GM21619 (cell line): ENCODE measurements around the gene CEACAM5.

Experiments used
- ATAC-seq: cut with Tn5 transposase; IDR thresholded peaks from one replicate; pipeline ENCODE4 v1.9.1; 2021; ENCODE audit not compliant: unreplicated experiment

CEACAM5 gene

GRCh38 chr19:41708481-41708880 is at the start of gene CEACAM5:
TSS of gene CEACAM5 (plus strand) at chr19:41708626. CDS start at chr19:41708732, 106 bp downstream.
- no peak for ATAC-seq

DNA sequence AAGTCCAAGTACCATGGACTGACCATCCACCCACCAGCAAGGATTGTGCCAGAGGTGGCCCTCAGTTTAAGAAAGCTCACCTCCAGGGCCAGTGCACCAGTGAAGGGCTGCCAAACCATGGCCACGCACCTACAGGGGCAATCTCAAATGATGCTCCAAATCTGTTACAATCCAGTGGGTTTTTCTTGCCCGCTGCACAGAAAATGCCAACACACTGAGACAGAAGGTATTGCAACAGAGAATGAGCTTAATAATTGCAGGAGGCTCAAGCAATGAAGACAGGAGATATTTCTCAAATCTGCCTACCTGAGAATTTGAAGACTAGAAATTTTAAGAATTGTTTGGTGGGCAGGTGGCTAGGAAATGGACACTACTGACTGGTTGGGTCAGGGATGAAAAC is 42.4 kb upstream of the CEACAM5 start:
- ATAC-seq: no peak

DNA sequence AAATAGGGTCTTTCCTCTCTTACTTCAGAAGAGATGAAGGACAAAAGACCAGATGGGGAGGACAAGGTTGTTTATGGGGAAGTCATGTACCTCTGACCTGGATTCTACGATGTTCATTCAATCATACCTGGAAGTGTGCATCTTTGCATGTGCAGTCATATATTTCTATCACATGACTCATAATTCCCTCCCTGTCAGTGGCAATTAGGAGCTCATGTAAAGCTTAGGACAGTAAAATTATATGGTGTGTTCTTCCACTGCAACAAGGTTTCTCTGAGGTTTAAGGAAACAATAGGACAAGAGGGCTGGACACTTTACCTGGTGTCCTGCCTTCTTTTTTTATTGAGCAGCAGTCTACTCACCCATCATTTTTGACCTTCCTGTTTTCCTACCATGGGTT is 40.1 kb upstream of the CEACAM5 start:
- ATAC-seq: no peak

DNA sequence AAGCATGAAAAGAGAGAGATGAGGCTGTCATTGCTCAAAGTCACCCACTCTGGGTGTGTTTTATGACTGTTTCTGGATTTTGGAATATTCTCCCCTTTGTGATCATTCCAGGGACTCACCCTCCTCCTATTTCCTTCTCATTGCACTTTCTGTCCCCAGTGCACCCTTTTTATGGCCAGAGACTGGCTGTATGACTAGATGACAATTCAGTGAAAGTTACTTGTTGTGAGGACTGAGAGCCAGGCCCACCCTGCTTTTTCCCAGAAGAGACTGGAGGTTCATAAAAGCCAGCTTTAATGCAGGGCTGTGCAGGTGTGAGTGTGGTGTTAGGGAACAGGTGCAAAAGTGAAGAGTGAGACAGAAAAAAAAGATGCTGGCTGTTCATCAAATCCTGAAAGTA is 37.7 kb upstream of the CEACAM5 start:
- no peak for ATAC-seq

DNA sequence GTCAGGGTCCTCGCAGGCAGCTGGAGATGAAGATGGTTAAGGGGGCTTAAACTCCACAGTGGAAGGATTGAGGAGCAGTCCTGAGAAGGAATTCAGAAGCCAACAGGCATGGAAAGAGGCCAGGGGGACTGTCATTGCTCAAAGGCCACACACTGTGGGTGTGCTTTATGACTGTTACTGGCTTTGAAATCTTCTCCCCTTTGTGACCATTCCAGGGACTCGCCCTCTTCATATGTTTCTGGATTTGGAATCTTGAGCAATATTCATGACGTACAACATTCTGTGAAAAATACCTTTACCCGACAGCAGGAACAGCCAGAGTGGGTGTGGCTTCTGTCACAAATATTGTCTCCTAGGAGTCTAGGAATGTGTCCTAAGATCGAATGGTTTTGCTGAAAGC is 36.9 kb upstream of the CEACAM5 start:
- ATAC-seq: no peak

GRCh38 chr19:41682437-41682836 is 26.0 kb upstream of the CEACAM5 start:
- no peak for ATAC-seq

- no peak for ATAC-seq
These were observed 21.0 kb upstream of the CEACAM5 start for GRCh38 chr19:41687419-41687818.

GRCh38 chr19:41688098-41688497 is 20.3 kb upstream of the CEACAM5 start, which contains the start of gene CEACAM7:
TSS of gene CEACAM7 (minus strand) at chr19:41688270. CDS start at chr19:41688165, 105 bp downstream.
- ATAC-seq: no peak

- no peak for ATAC-seq
These were observed 19.7 kb upstream of the CEACAM5 start for GRCh38 chr19:41688687-41689086.

GRCh38 chr19:41689993-41690800 is 18.2 kb upstream of the CEACAM5 start:
- no peak for ATAC-seq

GRCh38 chr19:41690801-41691065 is 17.7 kb upstream of the CEACAM5 start:
- ATAC-seq: no peak

DNA sequence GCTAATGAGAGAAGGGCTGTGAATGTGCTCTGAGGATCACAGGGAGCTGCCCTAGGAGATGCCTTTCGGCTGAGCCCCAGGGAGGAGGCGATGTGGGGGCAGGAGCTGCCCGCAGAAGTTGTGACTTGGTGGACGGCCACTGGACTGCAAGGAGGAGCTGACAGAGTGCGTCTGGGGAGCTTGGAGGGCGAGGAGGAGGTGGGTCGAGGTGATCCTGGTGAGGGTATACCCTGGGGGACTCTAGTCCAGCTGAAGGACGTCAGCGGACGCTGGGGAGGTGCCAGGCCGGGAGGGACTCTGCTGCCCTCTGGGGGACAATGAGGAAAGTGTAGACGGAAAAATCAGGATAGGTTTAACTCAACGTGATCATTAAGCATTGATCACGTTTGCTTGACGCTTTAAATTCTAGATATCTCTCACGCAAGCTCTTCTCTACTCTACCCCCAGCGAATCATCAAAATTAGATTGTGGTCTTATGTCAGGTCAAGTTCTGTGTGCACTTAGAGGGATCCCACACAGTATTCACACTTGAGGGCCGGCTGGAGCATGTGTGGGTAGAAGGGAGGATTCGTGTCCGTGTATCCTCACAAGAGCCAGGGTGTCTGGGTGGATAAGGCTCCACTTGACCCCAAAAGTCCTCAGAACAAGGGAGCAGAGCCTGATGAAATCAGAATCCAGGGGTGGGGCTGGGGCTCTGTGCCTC is 17.0 kb upstream of the CEACAM5 start:
- ATAC-seq: no peak

DNA sequence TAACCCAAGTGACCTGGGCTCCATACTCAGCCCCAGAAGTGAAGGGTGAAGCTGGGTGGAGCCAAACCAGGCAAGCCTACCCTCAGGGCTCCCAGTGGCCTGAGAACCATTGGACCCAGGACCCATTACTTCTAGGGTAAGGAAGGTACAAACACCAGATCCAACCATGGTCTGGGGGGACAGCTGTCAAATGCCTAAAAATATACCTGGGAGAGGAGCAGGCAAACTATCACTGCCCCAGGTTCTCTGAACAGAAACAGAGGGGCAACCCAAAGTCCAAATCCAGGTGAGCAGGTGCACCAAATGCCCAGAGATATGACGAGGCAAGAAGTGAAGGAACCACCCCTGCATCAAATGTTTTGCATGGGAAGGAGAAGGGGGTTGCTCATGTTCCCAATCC is 14.2 kb upstream of the CEACAM5 start:
- ATAC-seq: no peak

- ATAC-seq: no peak
These were observed 13.4 kb upstream of the CEACAM5 start for GRCh38 chr19:41694831-41695635.

- no peak for ATAC-seq
These were observed 12.7 kb upstream of the CEACAM5 start for GRCh38 chr19:41695745-41696144.

DNA sequence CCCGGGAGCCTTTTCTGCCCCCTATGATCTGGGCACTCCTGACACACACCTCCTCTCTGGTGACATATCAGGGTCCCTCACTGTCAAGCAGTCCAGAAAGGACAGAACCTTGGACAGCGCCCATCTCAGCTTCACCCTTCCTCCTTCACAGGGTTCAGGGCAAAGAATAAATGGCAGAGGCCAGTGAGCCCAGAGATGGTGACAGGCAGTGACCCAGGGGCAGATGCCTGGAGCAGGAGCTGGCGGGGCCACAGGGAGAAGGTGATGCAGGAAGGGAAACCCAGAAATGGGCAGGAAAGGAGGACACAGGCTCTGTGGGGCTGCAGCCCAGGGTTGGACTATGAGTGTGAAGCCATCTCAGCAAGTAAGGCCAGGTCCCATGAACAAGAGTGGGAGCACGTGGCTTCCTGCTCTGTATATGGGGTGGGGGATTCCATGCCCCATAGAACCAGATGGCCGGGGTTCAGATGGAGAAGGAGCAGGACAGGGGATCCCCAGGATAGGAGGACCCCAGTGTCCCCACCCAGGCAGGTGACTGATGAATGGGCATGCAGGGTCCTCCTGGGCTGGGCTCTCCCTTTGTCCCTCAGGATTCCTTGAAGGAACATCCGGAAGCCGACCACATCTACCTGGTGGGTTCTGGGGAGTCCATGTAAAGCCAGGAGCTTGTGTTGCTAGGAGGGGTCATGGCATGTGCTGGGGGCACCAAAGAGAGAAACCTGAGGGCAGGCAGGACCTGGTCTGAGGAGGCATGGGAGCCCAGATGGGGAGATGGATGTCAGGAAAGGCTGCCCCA is 11.8 kb upstream of the CEACAM5 start:
- no peak for ATAC-seq

DNA sequence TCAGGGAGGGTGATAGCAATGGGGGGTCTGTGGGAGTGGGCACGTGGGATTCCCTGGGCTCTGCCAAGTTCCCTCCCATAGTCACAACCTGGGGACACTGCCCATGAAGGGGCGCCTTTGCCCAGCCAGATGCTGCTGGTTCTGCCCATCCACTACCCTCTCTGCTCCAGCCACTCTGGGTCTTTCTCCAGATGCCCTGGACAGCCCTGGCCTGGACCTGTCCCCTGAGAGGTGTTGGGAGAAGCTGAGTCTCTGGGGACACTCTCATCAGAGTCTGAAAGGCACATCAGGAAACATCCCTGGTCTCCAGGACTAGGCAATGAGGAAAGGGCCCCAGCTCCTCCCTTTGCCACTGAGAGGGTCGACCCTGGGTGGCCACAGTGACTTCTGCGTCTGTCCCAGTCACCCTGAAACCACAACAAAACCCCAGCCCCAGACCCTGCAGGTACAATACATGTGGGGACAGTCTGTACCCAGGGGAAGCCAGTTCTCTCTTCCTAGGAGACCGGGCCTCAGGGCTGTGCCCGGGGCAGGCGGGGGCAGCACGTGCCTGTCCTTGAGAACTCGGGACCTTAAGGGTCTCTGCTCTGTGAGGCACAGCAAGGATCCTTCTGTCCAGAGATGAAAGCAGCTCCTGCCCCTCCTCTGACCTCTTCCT is 11.1 kb upstream of the CEACAM5 start:
- ATAC-seq: no peak

DNA sequence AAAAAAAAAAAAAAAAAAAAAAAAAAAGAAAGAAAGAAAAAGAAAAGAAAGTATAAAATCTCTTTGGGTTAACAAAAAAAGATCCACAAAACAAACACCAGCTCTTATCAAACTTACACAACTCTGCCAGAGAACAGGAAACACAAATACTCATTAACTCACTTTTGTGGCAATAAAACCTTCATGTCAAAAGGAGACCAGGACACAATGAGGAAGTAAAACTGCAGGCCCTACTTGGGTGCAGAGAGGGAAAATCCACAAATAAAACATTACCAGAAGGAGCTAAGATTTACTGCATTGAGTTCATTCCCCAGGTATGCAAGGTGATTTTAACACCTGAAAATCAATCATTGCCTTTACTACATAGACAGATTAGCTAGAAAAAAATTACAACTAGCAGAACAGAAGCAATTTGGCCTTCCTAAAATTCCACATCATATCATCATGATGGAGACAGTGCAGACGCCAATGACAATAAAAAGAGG is 9.6 kb upstream of the CEACAM5 start:
- no peak for ATAC-seq

- ATAC-seq: no peak
These were observed 9.0 kb upstream of the CEACAM5 start for GRCh38 chr19:41699231-41699967.

- no peak for ATAC-seq
These were observed 8.5 kb upstream of the CEACAM5 start for GRCh38 chr19:41699968-41700323.
